PC-3 (cell line): Measurements from ENCODE around the gene TIRAP.

ENCODE experiments used
- CTCF ChIP-seq: fragments of 300-600 bp; sonication (generic); conservative IDR thresholded peaks from 2 replicates; pipeline ENCODE4 v1.5.1; 2017; ENCODE audit warnings: antibody characterized with exemption, low read depth, mild to moderate bottlenecking, low read length
- EZH2 ChIP-seq: fragments of 300-600 bp; sonication (generic); IDR thresholded peaks from one replicate; pipeline ENCODE4 v1.6.1; 2017; ENCODE audit warnings: antibody characterized with exemption, mild to moderate bottlenecking, low read length; ENCODE audit not compliant: unreplicated experiment
- EZH2phosphoT487 ChIP-seq: fragments of 300-600 bp; sonication (generic); IDR thresholded peaks from 2 replicates; pipeline ENCODE4 v1.6.1; 2018; ENCODE audit warnings: mild to moderate bottlenecking, antibody characterized with exemption, low read length, borderline replicate concordance

GRCh38 chr11:126304457-126305075, 21.7 kb downstream of the TIRAP start:
- TF ChIP-seq CTCF (no peak), EZH2phosphoT487 (no peak), EZH2 (no peak)
